ENCODE measurements around the gene AATF.

DNA sequence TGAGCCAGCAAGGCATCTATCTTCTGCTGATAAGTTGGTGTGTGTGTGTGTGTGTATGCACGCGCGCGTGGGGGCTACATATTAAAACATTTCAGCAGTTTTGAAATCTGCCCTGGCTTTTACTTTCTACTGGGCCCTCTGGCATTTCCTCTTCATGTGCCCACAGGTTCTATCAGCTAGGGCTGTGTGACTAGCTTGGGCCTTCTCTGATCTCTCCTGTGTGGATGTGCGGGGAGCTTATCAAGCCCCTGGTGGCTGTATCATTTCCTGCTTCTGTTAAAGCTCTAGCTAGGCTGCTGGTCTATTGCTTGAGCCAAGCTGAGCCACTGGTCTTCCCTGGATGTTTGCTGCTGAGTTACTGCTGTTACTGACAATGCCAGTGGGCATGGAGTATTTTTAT is 132.5 kb downstream of the AATF start:
- no peak for TF ChIP-seq POLR2A (IDR thresholded peaks at IDR 0.05; ENCODE audit: extremely low read depth, insufficient read length)
- TF ChIP-seq, protein P1, sequence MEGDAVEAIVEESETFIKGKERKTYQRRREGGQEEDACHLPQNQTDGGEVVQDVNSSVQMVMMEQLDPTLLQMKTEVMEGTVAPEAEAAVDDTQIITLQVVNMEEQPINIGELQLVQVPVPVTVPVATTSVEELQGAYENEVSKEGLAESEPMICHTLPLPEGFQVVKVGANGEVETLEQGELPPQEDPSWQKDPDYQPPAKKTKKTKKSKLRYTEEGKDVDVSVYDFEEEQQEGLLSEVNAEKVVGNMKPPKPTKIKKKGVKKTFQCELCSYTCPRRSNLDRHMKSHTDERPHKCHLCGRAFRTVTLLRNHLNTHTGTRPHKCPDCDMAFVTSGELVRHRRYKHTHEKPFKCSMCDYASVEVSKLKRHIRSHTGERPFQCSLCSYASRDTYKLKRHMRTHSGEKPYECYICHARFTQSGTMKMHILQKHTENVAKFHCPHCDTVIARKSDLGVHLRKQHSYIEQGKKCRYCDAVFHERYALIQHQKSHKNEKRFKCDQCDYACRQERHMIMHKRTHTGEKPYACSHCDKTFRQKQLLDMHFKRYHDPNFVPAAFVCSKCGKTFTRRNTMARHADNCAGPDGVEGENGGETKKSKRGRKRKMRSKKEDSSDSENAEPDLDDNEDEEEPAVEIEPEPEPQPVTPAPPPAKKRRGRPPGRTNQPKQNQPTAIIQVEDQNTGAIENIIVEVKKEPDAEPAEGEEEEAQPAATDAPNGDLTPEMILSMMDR (IDR thresholded peaks at IDR 0.05; ENCODE audit: low read depth, low read length) = no peak

All from NB4 (cell line).